Stimulated activated CD8-positive, alpha-beta memory T cell treated with anti-CD3 and anti-CD28 coated beads, Interleukin-15, amount 100 ng/mL, for 1 hour (primary cell): Measurements from ENCODE around the gene ZNF326.

Source experiments
- DNase-seq: peaks from one replicate; pipeline ENCODE4 v3.0.0-alpha.2; 2020; ENCODE audit warnings: low read depth

Gene ZNF326

DNA sequence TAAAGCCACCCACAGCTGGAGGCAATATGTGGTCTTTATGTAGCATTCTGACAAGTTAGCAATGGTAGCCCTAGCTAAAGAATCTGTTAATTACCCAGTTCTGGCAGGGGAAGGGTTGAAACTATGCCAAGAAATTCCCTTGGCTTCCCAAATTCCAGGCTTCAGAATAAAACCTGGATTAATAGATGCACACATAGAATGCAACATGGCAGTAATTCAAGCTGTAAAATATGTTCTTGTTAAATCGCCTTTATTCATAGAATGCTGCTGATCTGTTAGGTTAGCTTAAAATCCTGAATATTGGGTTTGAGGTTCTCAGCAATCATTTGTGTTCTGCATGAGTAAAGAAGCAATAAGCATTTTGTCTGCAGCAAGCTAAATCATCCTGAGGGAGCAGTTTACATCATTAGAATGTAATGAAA lies 80.1 kb downstream of the ZNF326 start:
- DNase-seq = no peak

DNA sequence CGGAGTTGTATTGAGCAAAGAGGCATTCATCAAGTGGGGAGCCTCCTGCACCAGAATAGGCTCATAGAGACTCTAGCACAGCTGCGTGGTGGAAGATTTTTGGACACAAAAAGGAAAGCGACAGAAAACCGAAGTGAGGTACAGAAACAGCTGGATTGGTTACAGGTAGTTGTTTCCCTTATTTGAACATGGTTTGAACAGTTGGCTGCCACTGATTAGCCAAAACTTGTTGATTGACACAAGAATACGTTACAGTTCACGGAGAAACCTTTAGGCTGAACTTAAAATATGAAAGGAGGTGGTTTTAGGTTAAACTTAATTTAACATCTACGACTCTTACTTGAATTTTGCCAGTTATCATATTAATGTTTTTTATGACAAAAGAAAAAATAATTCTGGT lies 89.1 kb downstream of the ZNF326 start:
- no peak for DNase-seq
